ENCODE results near the gene COL20A1. TPM values are rescaled to one million over a fixed set of nuclear protein-coding genes. Genes with fewer than 3 reads are reported as not detected.

Gene COL20A1
- polyA plus RNA-seq, 1 donor = 4.0 TPM

DNA sequence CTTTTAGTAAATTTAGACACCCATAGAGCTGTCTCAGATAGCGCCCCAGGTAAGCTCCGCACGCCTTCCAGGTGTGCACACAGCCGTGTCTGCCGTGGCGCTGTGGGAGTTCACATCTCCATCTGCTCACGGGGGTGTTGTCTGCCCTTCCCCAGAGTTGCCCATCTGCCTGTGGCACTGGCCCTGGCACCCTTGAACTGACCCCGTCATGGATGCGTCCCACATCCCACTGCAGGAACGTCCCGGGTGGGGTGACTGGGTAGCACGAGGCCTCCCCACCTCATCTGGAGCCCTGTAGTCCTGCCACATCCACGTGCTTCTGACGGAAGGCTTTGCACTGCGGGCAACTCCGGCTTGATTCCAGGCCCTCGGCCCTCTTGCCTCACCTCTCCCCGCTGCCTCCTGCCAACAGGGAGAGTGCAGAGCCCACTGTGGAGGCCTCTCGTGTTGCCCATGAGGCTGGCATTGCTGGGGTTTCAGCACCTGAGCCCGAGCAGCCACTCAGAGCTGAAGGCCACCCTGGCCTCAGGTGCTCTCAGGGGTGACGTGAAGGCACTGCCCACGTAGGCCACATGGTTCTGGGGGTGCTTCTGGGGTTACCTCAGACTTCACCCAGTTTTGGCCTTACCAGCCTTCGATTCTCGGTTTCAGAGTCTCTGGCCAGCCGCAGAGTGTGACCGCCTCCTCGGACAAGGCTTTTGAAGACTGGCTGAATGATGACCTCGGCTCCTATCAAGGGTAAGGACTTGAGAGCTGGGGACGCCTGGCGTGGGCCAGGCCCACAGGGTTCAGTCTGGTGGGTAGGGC lies 15.3 kb upstream of the COL20A1 start:
- DNase-seq (ENCODE audit: low read depth) = no peak

DNA sequence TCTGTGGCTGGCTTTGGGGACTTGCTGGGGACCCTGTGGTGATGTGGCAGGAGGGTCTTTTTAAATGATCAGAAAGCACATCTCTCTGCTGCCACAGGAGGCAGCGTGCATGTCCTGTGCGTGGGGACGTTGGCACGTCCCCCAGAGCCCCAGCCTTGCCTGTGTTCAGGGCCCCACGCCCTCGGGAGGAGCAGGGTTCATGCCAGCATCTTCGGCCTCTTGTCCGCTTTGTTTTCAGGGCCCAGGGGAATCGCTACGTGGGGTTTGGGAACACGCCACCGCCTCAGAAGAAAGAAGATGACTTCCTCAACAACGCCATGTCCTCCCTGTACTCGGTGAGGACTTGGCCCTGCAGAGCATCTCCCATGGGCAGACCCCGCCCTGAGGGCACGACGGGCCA lies 14.3 kb upstream of the COL20A1 start:
- DNase-seq (ENCODE audit: low read depth) = no peak

DNA sequence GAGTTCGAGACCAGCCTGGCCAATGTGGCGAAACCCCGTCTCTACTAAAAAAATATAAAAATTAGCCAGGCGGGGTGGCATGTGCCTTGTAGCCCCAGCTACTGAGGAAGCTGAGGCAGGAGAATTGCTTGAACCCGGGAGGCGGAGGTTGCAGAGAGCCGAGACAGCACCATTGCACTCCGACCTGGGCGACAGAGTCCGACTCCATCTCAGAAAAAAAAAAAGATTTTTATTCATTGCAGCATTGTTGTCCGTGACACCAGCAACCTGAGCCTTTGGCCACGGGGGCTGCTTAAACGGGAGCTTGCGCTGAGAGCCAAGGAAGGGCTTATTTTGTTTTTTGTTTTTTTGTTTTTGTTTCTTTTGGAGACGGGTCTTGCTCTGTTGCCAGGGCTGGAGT lies 13.1 kb upstream of the COL20A1 start:
- DNase-seq (ENCODE audit: low read depth) = no peak

DNA sequence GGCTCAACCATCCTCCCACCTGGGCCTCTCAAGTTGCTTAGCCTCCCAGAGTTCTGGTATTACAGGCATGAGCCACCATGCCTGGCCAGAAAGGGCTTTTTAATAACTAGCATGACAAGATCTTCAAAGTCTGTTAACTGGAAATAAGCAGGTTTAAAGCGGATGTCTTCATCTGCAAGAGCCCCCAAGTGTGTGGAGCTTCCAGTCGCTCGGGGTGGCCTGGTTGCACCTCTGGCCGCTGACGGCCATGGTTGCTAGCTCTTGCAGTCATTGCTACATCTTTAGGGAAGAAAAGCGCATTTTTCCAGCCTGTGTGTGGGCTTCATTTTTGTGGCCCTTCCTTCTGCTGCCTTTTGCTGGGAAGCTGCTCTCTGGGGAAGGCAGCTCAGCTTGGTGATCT lies 12.6 kb upstream of the COL20A1 start:
- DNase-seq (ENCODE audit: low read depth) = no peak

DNA sequence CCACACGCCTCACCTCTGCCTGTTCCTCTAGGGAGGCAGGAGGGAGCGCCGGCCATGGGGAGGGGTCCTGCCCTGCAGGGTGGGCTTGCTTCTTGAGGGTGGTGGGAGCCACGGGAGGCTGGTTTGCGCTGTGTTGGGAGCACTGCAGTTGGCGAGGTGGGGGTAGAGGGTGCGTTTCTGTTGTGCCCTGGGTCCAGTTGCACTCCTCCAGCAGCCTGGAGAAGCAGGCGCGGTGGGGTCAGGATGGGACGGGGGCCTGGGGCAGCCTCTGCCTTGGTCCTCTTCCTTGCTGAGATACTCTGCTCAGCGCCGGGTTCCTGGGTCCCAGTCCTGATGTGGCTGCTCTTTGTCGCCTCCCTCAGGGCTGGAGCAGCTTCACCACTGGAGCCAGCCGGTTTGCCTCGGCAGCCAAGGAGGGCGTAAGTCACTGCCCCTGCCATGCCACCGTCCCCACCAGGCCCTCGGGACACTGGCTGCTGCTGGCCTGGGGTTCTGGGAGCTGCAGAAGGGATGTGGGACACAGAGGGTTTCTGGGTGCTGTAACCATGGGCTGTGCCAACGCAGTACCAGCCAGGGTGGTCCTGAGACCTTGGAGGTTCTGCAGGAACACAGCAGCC lies 11.9 kb upstream of the COL20A1 start:
- no peak for DNase-seq (ENCODE audit: low read depth)

DNA sequence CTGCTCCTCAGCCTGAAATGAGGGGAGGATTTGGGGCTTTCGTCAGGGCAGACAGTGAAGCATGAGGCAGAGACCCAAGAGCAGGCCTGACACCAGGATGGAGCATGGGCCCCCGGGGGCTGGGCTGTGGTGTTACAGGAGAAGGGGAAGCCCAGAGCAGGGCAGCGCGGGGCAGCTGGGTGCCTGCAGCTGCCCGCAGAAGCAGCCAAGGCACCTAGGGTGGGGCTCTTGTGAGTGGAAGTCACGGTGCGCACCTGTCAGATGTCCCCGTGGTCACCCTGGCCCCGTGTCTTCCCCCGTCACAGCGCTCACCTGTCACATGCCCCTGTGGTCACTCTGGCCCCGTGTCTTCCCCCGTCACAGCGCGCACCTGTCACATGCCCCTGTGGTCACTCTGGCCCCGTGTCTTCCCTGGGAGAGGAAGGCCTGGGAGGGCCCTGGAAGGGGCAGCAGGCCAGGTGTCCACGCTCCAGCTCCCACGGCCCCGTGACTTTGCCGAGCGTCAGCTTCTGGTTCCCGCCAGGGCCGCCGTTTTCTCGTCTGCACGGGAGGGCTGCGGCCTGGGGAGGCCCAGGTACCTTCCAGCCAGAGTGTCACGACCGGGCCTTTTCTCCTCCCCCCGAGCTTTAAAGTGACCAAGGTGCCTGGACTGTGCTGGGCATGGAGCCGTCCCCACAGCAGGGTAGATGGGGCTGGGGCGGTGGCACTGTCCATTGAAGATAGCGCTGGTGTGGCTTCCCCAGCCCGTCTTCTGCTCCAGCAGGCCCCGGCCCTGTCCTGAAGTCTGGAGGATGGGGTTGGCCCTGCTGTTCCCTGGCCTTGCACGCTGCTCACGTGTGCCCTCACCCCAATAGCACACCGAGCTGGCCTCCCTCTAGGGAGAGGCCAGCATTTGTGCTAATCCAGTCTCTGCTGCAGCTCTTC lies 11.0 kb upstream of the COL20A1 start:
- no peak for DNase-seq (ENCODE audit: low read depth)

DNA sequence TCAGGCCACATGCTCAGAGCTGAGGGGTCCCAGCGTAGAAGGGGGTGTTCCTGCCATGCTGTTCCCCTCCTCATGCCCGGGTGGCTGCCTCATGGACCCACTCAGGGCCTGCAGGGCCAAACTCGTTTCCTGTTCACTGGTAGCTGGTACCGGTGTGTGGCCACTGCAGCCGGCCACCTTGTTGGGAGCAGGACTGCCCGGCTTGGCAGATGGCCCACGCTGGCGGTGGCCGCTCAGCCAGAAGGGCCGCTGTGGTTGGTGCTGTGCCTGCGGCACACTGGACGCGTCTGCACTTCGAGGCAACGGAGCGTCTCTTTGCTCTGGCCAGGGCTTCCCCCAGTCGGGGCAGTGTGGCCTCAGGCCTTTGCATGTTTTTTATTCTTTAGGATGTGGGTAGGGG lies 10.0 kb upstream of the COL20A1 start:
- DNase-seq (ENCODE audit: low read depth) = no peak

DNA sequence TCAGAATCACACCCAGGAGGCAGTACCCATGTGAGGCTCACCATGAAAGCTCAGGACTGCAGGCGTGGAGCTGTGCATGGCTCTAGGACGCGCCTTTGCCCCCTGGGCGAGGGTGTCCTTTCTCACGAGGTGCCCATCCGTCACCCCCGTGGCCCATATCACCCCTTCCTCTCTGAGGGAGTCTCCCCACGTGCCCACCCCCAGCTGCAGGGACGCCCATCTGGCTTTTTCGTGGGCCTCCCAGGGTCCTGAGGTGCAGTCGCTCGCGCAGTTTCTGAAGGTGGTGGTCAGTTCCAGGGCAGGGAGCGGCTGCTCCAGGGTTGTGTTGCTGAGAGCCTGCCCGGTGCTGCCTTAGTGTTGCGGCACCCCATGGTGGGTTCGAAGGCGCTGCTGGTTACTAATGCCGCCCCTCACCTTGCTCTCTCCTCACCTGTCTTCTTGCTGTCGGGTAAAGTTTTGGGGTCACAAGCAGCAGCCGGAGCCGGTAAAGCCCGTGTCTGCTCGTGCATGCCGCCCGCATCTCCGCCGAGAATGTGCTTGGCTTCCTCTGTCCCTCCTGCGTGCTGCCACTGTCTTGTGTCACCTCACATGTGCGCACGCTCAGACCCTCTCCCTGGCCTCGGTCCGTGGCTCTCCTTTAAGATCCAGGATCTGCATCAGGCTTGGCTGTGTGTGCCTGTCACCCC lies 9.4 kb upstream of the COL20A1 start:
- DNase-seq (ENCODE audit: low read depth) = no peak

DNA sequence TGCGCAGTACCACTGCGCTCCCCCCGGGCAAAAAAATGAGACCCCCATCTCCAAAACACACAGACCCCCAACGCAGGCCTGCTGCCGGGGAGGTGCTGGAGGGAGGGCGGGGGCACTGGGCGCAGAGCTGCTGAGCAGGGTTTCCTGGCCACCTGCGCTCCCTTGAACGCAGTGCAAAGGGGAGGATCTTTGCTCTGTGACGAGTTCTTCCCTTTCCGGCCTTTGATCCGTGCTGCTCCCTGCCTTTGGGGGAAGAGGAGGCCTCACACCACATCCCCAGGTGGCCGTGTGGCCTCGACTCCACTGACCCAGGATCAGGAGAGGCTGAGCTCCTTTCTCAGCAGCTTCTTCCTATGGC lies 8.9 kb upstream of the COL20A1 start:
- DNase-seq (ENCODE audit: low read depth) = no peak

DNA sequence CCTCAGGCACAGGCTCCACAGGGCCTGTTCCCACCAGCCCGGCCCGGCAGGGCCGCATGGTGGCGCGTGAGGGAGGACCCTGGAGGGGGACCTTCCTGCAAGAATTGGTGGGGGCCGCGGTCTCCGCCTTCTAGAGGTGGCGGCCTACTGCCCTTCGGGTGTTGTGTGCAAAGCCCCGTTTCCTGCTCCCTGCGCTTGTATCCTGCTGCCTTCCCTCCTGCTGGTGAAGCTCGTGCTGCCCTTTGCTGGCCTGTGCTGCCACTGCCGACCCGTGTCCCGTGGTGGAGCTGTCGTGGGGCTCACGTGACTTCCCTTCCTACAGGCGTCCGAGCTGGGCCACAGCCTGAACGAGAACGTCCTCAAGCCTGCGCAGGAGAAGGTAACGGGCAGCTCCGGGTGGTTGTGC lies 8.4 kb upstream of the COL20A1 start:
- DNase-seq (ENCODE audit: low read depth) = no peak

DNA sequence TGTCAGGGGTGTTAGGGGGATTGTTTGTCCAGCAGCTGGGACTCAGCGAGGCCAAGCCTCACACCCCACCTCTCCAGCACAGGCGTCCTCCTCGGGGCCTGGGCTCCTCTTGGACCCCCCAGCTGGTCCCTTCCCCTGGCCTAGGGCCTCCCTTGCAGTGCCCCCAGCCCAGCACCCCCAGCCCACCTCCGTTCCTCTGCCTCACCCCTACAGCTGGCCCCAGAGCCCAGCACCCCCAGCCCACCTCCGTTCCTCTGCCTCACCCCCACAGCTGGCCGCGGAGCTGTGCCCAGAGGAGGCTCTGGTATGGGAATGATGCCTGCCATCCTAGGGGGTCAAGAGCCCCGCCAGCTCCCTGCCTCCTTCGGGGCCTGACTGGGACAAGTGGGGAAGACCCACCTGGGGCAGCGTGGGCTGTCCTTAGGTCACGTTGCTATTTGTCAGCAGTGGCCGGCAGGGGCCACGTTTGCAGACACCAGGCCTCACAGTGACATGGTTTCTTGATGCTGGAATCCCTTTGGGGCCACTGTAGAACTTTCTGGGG lies 7.9 kb upstream of the COL20A1 start:
- DNase-seq (ENCODE audit: low read depth) = no peak

DNA sequence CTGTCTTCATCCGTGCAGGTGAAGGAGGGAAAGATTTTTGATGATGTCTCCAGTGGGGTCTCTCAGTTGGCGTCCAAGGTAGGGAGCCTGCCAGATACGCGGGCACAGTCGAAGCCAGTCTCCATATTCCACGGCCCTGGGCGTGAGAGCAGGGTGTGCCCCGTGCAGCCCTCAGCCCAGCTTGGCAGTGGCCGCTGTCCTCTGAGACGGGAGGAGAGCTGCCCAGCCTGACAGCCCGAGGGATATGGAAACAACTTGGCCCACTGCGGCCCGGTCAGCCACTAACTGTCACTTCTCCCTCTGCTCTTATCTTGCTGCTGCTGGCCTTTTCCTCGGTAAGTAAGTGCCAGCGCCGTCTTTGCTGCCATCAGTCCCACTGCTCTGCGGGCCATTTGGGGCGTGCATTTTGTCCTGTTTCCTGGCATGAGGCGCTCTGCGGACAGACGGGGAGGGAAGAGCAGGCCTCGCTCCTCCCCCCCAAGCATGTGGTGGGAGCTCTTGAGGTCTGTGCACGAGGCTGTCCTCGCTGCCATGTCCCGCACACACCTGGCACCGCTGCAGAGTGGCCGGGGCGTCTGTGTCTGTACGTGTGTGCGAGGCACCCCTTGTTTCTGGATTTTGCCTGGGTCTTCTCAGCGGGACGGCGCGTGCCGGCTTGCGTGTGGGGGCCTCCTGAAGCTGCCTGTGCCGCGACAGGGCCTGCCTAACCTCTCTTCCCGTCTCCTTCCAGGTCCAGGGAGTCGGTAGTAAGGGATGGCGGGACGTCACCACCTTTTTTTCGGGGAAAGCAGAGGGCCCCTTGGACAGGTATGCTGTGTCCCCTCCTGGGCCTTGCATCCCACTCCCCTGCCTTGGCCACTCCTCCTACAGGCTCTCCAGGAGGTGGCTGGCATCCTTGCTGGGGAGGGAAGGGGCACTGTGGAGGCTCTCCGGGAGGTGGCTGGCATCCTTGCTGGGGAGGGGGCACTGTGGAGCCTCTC lies 7.1 kb upstream of the COL20A1 start:
- no peak for DNase-seq (ENCODE audit: low read depth)

DNA sequence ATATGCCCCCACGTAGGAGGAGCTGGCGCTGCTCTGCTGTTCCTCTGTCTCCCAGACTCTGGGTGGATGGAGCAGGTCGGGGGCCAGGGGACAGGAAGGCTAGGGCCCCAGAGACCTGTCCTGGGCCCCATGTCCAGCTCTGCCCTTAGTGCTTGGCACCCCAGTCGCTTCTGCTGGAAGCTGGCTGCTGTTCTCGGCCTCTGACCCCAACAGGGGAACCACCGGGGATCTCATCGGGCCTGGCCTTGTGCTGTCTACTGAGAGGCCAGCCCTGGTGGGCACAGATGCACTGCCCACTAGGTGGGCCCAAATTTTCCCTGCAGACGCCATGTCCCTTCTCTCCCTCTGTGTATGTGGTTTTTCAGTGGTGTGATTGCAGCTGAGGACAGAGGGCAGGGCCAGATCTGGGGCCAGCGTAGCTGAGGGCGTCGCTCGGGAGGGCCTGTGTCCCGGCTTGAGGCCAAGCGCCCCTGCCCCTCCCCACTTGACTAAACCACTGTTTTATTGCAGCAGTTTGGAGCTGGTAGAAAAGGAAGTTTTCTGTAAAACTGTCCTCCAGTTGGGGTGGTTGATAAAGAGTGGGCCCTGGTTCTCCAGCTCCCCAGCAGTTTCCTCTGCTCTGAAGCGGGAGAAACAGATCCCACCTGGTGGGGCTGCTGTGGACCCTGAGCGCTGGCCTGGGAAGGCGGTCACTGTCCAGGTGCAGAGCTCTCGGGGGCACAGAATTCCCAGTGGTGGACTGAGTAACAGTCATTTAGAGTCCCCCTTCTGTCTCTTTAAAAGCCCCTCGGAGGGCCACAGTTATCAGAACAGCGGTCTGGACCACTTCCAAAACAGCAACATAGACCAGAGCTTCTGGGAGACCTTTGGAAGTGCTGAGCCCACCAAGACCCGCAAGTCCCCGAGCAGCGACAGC lies 5.9 kb upstream of the COL20A1 start:
- no peak for DNase-seq (ENCODE audit: low read depth)

DNA sequence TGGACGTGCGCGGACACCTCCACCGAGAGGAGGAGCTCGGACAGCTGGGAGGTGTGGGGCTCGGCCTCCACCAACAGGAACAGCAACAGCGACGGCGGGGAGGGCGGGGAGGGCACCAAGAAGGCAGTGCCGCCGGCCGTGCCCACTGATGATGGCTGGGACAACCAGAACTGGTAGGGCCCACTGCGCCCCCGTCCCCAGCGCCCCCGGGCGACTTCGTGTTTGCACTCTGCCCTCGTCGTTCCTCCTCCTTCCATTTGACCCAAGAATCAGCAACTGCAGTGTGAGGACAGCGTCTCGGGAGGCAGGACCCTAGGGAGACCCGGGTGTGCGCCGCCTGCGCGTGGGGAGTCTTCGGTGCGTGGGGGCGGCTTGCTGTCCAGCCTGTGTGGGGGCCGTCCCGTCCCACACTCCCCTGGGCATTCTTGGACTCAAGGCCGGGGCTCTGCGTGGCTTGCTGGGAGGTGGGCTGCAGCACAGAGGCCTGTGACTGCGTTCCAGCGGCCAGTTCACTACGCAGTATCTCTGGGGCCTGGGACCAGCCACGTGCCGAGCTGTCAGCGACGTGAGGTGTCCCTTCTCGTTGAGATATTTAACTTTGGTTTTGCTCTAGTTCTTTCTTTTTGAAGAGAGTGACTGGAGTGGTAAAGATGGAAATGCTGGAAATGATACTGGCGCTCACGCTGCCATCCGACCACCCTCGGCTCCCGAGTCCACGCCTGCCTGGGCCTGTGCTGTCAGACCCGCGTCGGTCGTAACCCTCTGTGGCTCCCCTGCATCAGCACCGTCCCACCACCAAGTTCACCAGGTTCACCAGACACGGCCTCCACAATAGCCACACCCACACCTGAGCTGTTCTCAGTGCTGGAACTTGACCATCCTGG lies 5.0 kb upstream of the COL20A1 start:
- no peak for DNase-seq (ENCODE audit: low read depth)

DNA sequence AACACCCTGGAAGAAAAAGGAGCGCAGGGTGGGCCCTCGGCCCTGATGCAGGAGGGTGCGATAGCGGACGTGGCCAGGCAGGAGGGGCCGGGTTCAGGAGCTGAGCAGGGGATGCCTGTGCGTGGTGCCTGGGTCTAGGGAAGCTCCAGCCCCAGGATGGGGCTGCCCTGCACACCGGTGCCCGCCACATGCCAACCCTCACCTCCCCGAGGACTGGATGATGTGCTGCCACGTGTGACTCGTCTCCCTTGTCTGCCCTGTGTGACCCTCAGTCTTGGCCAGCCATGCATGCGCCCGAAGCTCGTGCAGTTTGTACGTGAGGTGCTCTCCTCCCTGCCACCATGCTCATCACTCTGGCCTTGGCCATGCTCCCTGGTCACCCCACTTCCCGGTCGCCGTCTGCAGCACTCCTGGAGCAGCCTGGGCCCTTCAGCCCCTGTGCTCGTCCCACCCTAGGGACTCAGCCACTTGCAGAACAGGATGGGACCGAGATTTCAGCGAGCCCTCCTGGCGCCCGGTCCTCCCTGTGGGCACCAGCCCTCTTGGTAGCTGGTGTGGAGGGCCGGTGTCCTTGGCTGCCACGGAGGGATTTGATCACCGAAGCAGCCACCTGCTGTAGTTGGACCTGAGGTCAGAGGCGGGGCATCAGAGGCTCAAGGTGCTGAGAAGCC lies 4.3 kb upstream of the COL20A1 start:
- no peak for DNase-seq (ENCODE audit: low read depth)

DNA sequence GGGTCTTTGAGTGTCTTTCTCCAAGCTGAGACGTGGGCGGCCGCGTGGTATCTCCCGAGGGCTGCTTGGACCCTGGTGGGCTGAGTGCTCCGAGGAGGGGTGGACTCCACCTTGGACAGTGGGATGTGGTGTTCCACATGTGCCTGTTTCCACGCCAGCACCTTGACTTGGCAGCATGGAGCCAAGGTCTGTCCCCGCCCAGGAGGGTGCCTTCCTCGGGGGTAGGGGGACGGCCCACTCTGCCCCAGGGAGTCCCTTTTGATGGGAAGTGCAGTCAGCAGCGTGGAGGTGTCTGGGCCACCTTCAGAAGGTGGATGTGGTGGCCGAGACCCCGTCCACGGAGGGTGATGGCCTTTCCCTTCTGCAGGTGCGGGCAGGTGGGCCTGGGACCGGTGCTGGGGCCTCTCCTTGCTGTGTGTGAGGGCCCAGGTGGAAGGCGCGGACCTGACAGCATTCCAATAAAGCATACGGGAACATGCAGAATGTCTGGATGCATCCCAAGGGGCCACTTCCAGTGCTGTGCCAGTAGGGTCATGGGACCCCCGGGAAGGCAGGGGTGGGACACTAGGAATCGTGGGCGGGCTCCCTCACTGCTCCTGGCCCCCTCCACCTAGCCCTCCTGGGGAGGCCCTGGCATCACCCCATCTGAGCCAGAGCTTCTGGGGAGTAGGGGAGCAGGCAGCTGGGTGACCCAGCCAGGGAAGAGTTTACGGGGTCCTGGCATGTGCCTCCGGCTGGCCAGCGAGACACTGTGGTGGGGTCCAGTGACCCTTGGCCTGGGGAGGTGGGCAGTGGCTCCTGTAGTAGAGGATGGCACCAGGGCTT lies 3.5 kb upstream of the COL20A1 start:
- DNase-seq (ENCODE audit: low read depth) = no peak

DNA sequence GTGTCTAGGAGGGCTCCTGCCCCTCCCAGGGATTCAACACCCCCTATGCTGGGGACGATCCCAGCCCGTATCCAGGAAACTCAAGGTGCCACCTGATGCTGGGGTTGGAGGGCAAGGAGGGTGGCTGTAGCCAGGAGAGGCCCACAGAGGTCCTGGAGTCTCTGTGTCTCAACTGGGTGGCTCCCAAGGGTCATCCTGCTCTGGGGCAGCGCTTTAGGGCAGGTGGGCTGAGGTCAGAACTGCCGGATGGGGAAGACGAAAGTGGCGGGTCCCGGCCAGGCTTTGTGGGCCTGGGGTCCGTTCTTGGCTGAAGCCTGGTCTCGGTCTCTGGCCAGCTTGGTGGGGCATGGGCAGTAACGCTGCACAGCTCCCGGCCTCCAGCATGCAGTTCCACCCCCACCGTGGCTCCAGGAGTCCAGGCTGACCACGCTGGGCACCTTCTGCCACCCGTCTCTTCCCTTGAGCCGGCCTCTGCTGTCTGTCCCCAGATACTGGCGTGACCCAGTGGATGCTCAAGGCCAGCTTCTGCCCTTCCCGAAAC lies 2.8 kb upstream of the COL20A1 start:
- no peak for DNase-seq (ENCODE audit: low read depth)
